Chondrocyte (in vitro differentiated cells): Measurements from ENCODE around the gene SLC7A9. TPM values are rescaled to one million over a fixed set of nuclear protein-coding genes. Genes with fewer than 3 reads are reported as not detected.
"Not testable (repeated sequence)": the region's sequence is repeated elsewhere in the genome, so short reads cannot be mapped to it uniquely, and the experiment has no call there.

Source experiments
- DNase-seq: peaks from one replicate; pipeline ENCODE4 v3.0.0; 2021; ENCODE audit warnings: mixed read lengths, low spot score
- H3K27ac Mint-ChIP-seq: one replicate; pipeline ENCODE4 v1.8.0; 2021; ENCODE audit warnings: mild to moderate bottlenecking, moderate library complexity, mixed read lengths; ENCODE audit not compliant: unreplicated experiment
- H3K27me3 Mint-ChIP-seq: 2 replicates; pipeline ENCODE4 v1.8.0; 2021; ENCODE audit warnings: low read depth, mixed read lengths
- H3K36me3 Mint-ChIP-seq: 2 replicates; pipeline ENCODE4 v1.8.0; 2021; ENCODE audit warnings: low read depth, mixed read lengths
- H3K4me1 Mint-ChIP-seq: 2 replicates; pipeline ENCODE4 v1.8.0; 2021; ENCODE audit warnings: low read depth, mild to moderate bottlenecking, mixed read lengths
- H3K4me3 Mint-ChIP-seq: one replicate; pipeline ENCODE4 v1.8.0; 2021; ENCODE audit warnings: mild to moderate bottlenecking, moderate library complexity, mixed read lengths; ENCODE audit not compliant: unreplicated experiment
- H3K9me3 Mint-ChIP-seq: 2 replicates; pipeline ENCODE4 v1.8.0; 2021; ENCODE audit warnings: low read depth, mixed read lengths
- total RNA-seq: library from RNA; stranded (reverse); gene quantifications from 3 replicates; pipeline ENCODE4 v1.2.1, GENCODE V29; 2021
- TF ChIP-seq, protein P1 (sequence below): fragments of 200-600 bp; sonication (generic); IDR thresholded peaks from 2 replicates; pipeline ENCODE4 v1.5.0; 2021; ENCODE audit warnings: antibody characterized with exemption, mild to moderate bottlenecking, moderate library complexity

Gene SLC7A9
- total RNA-seq, 1 donor from 2014 or later: 0.35 TPM

DNA sequence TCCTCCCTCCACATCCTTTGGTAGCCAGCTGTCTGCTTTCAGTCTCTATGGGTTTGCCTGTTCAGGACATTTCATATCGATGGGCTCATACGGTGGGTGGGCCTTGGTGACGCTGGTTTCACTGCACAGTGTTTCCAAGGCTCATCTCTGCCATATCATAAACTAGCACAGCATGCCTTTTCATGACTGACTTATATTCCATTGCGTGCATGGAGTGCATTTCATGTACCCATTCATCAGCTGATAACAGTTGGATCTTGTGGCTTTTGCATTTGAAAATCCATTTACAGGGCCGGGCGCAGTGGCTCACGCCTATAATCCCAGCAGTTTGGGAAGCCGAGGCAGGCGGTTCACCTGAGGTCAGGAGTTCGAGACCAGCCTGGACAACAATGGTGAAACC lies 80.1 kb downstream of the SLC7A9 start:
- Mint-ChIP-seq H3K36me3 (peaks cover 2% of the 10 kb centered on the region), H3K4me3 (no peak overlapping the region), H3K27ac (no peak overlapping the region), H3K4me1 (no peaks in the 10 kb centered on the region), H3K27me3 (peaks cover 17% of the 10 kb centered on the region), H3K9me3 (peaks cover 4% of the 10 kb centered on the region)
- DNase-seq: no peak
- TF ChIP-seq, protein P1, sequence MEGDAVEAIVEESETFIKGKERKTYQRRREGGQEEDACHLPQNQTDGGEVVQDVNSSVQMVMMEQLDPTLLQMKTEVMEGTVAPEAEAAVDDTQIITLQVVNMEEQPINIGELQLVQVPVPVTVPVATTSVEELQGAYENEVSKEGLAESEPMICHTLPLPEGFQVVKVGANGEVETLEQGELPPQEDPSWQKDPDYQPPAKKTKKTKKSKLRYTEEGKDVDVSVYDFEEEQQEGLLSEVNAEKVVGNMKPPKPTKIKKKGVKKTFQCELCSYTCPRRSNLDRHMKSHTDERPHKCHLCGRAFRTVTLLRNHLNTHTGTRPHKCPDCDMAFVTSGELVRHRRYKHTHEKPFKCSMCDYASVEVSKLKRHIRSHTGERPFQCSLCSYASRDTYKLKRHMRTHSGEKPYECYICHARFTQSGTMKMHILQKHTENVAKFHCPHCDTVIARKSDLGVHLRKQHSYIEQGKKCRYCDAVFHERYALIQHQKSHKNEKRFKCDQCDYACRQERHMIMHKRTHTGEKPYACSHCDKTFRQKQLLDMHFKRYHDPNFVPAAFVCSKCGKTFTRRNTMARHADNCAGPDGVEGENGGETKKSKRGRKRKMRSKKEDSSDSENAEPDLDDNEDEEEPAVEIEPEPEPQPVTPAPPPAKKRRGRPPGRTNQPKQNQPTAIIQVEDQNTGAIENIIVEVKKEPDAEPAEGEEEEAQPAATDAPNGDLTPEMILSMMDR: no peak

DNA sequence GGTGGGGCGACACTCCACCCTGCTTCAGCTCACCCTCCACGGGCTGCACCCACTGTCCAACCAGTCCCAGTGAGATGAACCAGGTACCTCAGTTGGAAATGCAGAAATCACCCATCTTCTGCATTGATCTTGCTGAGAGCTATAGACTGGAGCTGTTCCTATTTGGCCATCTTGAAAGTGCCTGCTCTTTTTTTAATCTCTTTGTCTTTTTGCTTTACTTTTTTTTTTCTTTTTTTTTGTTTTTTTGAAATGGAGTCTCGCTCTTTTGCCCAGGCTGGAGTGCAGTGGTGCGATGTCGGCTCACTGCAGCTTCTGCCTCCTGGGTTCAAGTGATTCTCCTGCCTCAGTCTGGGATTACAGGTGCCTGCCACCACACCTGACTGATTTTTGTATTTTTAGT lies 81.7 kb downstream of the SLC7A9 start:
- H3K4me1 Mint-ChIP-seq, H3K4me3 Mint-ChIP-seq, H3K27ac Mint-ChIP-seq, H3K36me3 Mint-ChIP-seq, H3K9me3 Mint-ChIP-seq, DNase-seq: not testable (repeated sequence)
- H3K27me3 Mint-ChIP-seq: peaks cover 25% of the 10 kb centered on the region

DNA sequence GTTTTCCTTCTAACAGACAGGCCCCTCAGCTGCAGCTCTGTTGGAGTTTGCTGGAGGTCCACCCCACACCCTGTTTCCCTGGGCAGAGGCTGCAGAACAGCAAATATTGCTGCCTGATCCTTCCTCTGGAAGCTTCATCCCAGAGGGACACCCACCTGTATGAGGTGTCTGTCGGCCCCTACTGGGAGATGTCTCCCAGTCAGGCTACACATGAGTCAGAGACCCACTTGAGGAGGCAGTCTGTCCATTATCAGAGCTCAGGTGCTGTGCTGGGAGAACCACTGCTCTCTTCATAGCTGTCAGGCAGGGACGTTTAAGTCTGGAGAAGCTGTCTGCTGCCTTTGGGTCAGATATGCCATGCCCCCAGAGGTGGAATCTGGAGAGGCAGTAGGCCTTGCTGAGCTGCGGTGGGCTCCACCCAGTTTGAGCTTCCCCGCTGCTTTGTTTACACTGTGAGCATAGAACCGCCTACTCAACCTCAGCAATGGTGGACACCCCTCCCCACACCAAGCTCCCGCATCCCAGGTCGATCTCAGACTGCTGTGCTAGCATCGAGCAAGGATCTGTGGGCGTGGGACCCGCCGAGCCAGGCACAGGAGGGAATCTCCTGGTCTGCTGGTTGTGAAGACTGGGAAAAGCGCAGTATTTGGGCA lies 82.3 kb downstream of the SLC7A9 start:
- peaks cover 13% of the 10 kb centered on the region for H3K9me3 Mint-ChIP-seq
- not testable (repeated sequence) for H3K27ac Mint-ChIP-seq, H3K4me3 Mint-ChIP-seq, H3K4me1 Mint-ChIP-seq, H3K36me3 Mint-ChIP-seq, DNase-seq
- peaks cover 25% of the 10 kb centered on the region for H3K27me3 Mint-ChIP-seq

DNA sequence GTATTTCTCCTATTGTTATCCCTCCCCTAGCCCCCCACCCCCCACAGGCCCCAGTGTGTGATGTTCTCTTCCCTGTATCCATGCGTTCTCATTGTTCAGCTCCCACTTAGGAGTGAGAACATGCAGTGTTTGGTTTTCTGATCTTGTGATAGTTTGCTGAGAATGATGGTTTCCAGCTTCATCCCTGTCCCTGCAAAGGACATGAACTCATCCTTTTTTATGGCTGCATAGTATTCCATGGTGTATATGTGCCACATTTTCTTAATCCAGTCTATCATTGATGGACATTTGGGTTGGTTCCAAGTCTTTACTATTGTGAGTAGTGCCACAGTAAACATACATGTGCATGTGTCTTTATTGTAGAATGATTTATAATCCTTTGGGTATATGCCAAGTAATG lies 87.5 kb downstream of the SLC7A9 start:
- H3K4me3 Mint-ChIP-seq: not testable (repeated sequence)

DNA sequence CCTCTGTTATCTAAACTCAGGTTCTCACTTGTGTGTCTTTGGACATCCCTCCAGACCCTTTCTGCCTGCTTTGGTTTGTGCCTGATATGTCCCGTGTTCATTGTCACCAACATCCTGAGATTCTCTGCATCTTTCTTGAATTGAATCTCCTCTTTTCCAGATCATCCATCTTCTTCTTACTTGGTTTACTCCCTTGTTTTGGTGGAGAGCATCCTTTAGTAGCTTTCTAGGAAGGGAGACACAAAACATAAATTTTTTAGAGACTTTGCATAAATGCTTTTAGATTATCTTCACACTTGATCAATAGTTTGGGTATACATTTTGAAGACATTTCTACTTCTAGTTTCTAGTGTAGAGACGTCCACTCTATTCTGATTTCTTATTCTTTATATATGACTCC lies 88.3 kb downstream of the SLC7A9 start:
- Mint-ChIP-seq H3K9me3 (peaks cover 17% of the 10 kb centered on the region), H3K27me3 (peaks cover 20% of the 10 kb centered on the region), H3K4me1 (no peaks in the 10 kb centered on the region), H3K36me3 (peaks cover 10% of the 10 kb centered on the region), H3K4me3 (no peak overlapping the region), H3K27ac (no peak overlapping the region)
- no peak for DNase-seq
- TF ChIP-seq, protein P1: no peak

More for the DNA sequence above, 87.5 kb downstream of the SLC7A9 start:
- Mint-ChIP-seq H3K27me3 (peaks cover 22% of the 10 kb centered on the region), H3K9me3 (peaks cover 20% of the 10 kb centered on the region), H3K36me3 (peaks cover 11% of the 10 kb centered on the region)
- not testable (repeated sequence) for H3K27ac Mint-ChIP-seq, DNase-seq, H3K4me1 Mint-ChIP-seq

Other genes starting within 250 kb of the SLC7A9 start
- gene ANKRD27, start 194.6 kb downstream of the SLC7A9 start, total RNA-seq: 23.6 to 26.8 TPM (median 23.9 TPM) in 3 replicates
- 0.19 to 0.95 TPM (median 0.90 TPM) in 3 replicates for gene RGS9BP, start 193.9 kb downstream of the SLC7A9 start, total RNA-seq
- 8.2 to 11.1 TPM (median 10.0 TPM) in 3 replicates for gene NUDT19, start 177.9 kb downstream of the SLC7A9 start, total RNA-seq
- gene TDRD12, start 150.0 kb downstream of the SLC7A9 start, total RNA-seq: 0.22 to 0.33 TPM in 2 of 3 replicates, not detected in the other
- 28.7 to 31.8 TPM (median 29.8 TPM) in 3 replicates for gene CEP89, start 102.2 kb upstream of the SLC7A9 start, total RNA-seq
- 3.2 to 5.4 TPM (median 5.1 TPM) in 3 replicates for gene FAAP24, start 102.5 kb upstream of the SLC7A9 start, total RNA-seq
- 5.4 to 8.5 TPM (median 6.5 TPM) in 3 replicates for gene RHPN2, start 195.1 kb upstream of the SLC7A9 start, total RNA-seq
- 6.3 to 8.7 TPM (median 7.1 TPM) in 3 replicates for gene GPATCH1, start 211.4 kb upstream of the SLC7A9 start, total RNA-seq